ENCODE results near the gene DAGLB. TPM values are rescaled to one million over a fixed set of nuclear protein-coding genes. Genes with fewer than 3 reads are reported as not detected.
"Not testable (repeated sequence)": the region's sequence is repeated elsewhere in the genome, so short reads cannot be mapped to it uniquely, and the experiment has no call there.

DAGLB gene
- polyA plus RNA-seq, 1 donor (not counting 4 experiments of a cell fraction or from before 2014, with no cell fraction given), result 15.5 TPM

- no peaks in the 10 kb centered on the region for H3K27me3 ChIP-seq (ENCODE audit: control insufficient read depth, extremely low read depth, insufficient read depth, low read length)
- no peaks in the 10 kb centered on the region for H4K20me1 ChIP-seq (ENCODE audit: control insufficient read depth, extremely low read depth, insufficient read depth, low read length)
- no peak overlapping the region for H3K4me2 ChIP-seq (ENCODE audit: control insufficient read depth, extremely low read depth, insufficient read depth, low read depth, low read length)
- H3K9me1 ChIP-seq (ENCODE audit: control insufficient read depth, extremely low read depth, insufficient read depth, low read length), result no peaks in the 10 kb centered on the region
- H3K9me3 ChIP-seq (ENCODE audit: control insufficient read depth, low read depth, low read length), result no peaks in the 10 kb centered on the region
- no peak for FAIRE-seq
- H3K4me3 ChIP-seq (ENCODE audit: control insufficient read depth in 2 of 3, extremely low read depth in 1 of 3, insufficient read depth in 2 of 3, low read depth in 1 of 3, low read length in 3 of 3), result no peak overlapping the region
- peaks cover 14% of the 10 kb centered on the region for H3K79me2 ChIP-seq (ENCODE audit: control insufficient read depth, insufficient read depth, low read length)
- TF ChIP-seq CTCF (optimal IDR thresholded peaks at IDR 0.05 in 1 of 3, IDR thresholded peaks at IDR 0.05 in 1 of 3, conservative IDR thresholded peaks at IDR 0.05 in 1 of 3; ENCODE audit: extremely low read depth in 1 of 3, insufficient read depth in 2 of 3, low read length in 3 of 3), result no peak
- TF ChIP-seq EZH2 (IDR thresholded peaks at IDR 0.05; ENCODE audit: low read length), result no peak
- H2AFZ ChIP-seq (ENCODE audit: control insufficient read depth, low read length), result no peak overlapping the region
- H3K4me1 ChIP-seq (ENCODE audit: control insufficient read depth, extremely low read depth, insufficient read depth, low read length), result peaks cover 17% of the 10 kb centered on the region
- H3K27ac ChIP-seq (ENCODE audit: control insufficient read depth, insufficient read depth, low read length), result no peak overlapping the region
- no peak for DNase-seq (ENCODE audit: low read depth, low spot score)
- no peaks in the 10 kb centered on the region for H3K36me3 ChIP-seq (ENCODE audit: control insufficient read depth in 2 of 2, extremely low read depth in 1 of 2, insufficient read depth in 2 of 2, low read length in 2 of 2)
- dilution Hi-C loops (cut with MboI; ENCODE audit: extremely low pct_ligation_motif_present, low sequenced_read_pairs), result no loop called here
- H3K9ac ChIP-seq (ENCODE audit: control insufficient read depth, extremely low read depth, insufficient read depth, low read length), result no peak overlapping the region
Observed at GRCh38 chr7:6451224-6451705, 3.5 kb upstream of the DAGLB start.

- DNase-seq (ENCODE audit: low read depth, low spot score); H3K4me3 ChIP-seq (ENCODE audit: control insufficient read depth in 2 of 3, extremely low read depth in 1 of 3, insufficient read depth in 2 of 3, low read depth in 1 of 3, low read length in 3 of 3); FAIRE-seq; dilution Hi-C loops (cut with MboI; ENCODE audit: extremely low pct_ligation_motif_present, low sequenced_read_pairs); H3K27me3 ChIP-seq (ENCODE audit: control insufficient read depth, extremely low read depth, insufficient read depth, low read length); H3K27ac ChIP-seq (ENCODE audit: control insufficient read depth, insufficient read depth, low read length); H3K9me1 ChIP-seq (ENCODE audit: control insufficient read depth, extremely low read depth, insufficient read depth, low read length); H3K4me2 ChIP-seq (ENCODE audit: control insufficient read depth, extremely low read depth, insufficient read depth, low read depth, low read length); H4K20me1 ChIP-seq (ENCODE audit: control insufficient read depth, extremely low read depth, insufficient read depth, low read length); H3K9ac ChIP-seq (ENCODE audit: control insufficient read depth, extremely low read depth, insufficient read depth, low read length); H2AFZ ChIP-seq (ENCODE audit: control insufficient read depth, low read length); H3K9me3 ChIP-seq (ENCODE audit: control insufficient read depth, low read depth, low read length); H3K36me3 ChIP-seq (ENCODE audit: control insufficient read depth in 2 of 2, extremely low read depth in 1 of 2, insufficient read depth in 2 of 2, low read length in 2 of 2): not testable (repeated sequence)
- peaks cover 17% of the 10 kb centered on the region for H3K4me1 ChIP-seq (ENCODE audit: control insufficient read depth, extremely low read depth, insufficient read depth, low read length)
- H3K79me2 ChIP-seq (ENCODE audit: control insufficient read depth, insufficient read depth, low read length), result peaks cover 19% of the 10 kb centered on the region
Observed at GRCh38 chr7:6450591-6450990, 2.8 kb upstream of the DAGLB start.

- H3K4me2 ChIP-seq (ENCODE audit: control insufficient read depth, extremely low read depth, insufficient read depth, low read depth, low read length); H3K9ac ChIP-seq (ENCODE audit: control insufficient read depth, extremely low read depth, insufficient read depth, low read length); FAIRE-seq; DNase-seq (ENCODE audit: low read depth, low spot score); H4K20me1 ChIP-seq (ENCODE audit: control insufficient read depth, extremely low read depth, insufficient read depth, low read length); H3K9me3 ChIP-seq (ENCODE audit: control insufficient read depth, low read depth, low read length); H3K27ac ChIP-seq (ENCODE audit: control insufficient read depth, insufficient read depth, low read length); H3K27me3 ChIP-seq (ENCODE audit: control insufficient read depth, extremely low read depth, insufficient read depth, low read length); dilution Hi-C loops (cut with MboI; ENCODE audit: extremely low pct_ligation_motif_present, low sequenced_read_pairs); H3K9me1 ChIP-seq (ENCODE audit: control insufficient read depth, extremely low read depth, insufficient read depth, low read length); H2AFZ ChIP-seq (ENCODE audit: control insufficient read depth, low read length); H3K4me3 ChIP-seq (ENCODE audit: control insufficient read depth in 2 of 3, extremely low read depth in 1 of 3, insufficient read depth in 2 of 3, low read depth in 1 of 3, low read length in 3 of 3): not testable (repeated sequence)
- peaks cover 26% of the 10 kb centered on the region for H3K79me2 ChIP-seq (ENCODE audit: control insufficient read depth, insufficient read depth, low read length)
- H3K4me1 ChIP-seq (ENCODE audit: control insufficient read depth, extremely low read depth, insufficient read depth, low read length), result peaks cover 17% of the 10 kb centered on the region
- H3K36me3 ChIP-seq (ENCODE audit: control insufficient read depth in 2 of 2, extremely low read depth in 1 of 2, insufficient read depth in 2 of 2, low read length in 2 of 2), result peaks cover 8 to 11% of the 10 kb centered on the region in 2 experiments
Observed at GRCh38 chr7:6449884-6450283, 2.1 kb upstream of the DAGLB start.
